B cell (primary cell): ENCODE data around the gene MKRN3.

Source experiments
- EZH2 ChIP-seq: IDR thresholded peaks from 2 replicates; pipeline ENCODE4 v1.6.1; 2012; ENCODE audit warnings: borderline replicate concordance, low read depth, mild to moderate bottlenecking, moderate library complexity, low read length; ENCODE audit not compliant: insufficient read depth, poor library complexity, severe bottlenecking
- TF ChIP-seq, protein P1 (sequence below): fragments of 200-600 bp; IDR thresholded peaks from one replicate; pipeline ENCODE4 v1.8.0; 2022; ENCODE audit warnings: antibody characterized with exemption, mild to moderate bottlenecking

DNA sequence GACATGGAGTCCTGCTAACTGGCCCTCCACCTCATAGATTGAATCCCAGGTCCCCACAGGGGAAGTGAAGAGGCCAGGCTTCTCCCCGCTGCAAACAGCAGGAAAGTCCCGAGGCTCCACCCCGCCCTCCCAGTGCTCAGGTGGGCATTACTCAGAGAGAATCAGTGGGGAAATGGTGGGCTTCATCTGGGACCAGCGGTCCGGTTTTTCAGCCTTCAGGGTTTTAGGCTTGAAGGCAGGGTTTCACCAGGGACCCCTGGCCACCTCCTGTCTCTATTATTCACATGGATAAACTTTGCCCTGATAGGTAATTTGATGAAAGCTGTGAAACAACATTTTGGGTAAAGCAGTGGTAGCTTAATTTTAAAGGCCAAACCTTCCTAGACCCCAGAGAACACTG, 31.3 kb downstream of the MKRN3 start:
- TF ChIP-seq, protein P1, sequence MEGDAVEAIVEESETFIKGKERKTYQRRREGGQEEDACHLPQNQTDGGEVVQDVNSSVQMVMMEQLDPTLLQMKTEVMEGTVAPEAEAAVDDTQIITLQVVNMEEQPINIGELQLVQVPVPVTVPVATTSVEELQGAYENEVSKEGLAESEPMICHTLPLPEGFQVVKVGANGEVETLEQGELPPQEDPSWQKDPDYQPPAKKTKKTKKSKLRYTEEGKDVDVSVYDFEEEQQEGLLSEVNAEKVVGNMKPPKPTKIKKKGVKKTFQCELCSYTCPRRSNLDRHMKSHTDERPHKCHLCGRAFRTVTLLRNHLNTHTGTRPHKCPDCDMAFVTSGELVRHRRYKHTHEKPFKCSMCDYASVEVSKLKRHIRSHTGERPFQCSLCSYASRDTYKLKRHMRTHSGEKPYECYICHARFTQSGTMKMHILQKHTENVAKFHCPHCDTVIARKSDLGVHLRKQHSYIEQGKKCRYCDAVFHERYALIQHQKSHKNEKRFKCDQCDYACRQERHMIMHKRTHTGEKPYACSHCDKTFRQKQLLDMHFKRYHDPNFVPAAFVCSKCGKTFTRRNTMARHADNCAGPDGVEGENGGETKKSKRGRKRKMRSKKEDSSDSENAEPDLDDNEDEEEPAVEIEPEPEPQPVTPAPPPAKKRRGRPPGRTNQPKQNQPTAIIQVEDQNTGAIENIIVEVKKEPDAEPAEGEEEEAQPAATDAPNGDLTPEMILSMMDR: no peak
- no peak for TF ChIP-seq EZH2
